ENCODE results near the gene S1PR5. TPM values are rescaled to one million over a fixed set of nuclear protein-coding genes. Genes with fewer than 3 reads are reported as not detected.

S1PR5 gene
- total and polyA plus RNA-seq, 10 of the 15 experiments (the other 5 are each of a cell fraction or from before 2014, with no cell fraction given), result 0.04 TPM; not detected in 9

GRCh38 chr19:10474962-10475451, 42.2 kb downstream of the S1PR5 start (continued):
- TF ChIP-seq SIN3A (IDR thresholded peaks at IDR 0.05; ENCODE audit: low read depth, low read length), result no peak
- TF ChIP-seq CREM (IDR thresholded peaks at IDR 0.05; ENCODE audit: low read depth), result no peak
- no peak for TF ChIP-seq RAD51 (IDR thresholded peaks at IDR 0.05)

GRCh38 chr19:10473192-10473591, 44.1 kb downstream of the S1PR5 start:
- no TSS peak for BruUV-seq (replicated peaks)
- CTCF ChIA-PET, result interaction anchor here (0.9 to 2.7 kb wide), 4 partner anchors 10 to 171 kb away, joined by 3 to 7 read pairs (median 4); no protein-coding TSS in a partner anchor

More at GRCh38 chr19:10473192-10473591, 44.1 kb downstream of the S1PR5 start:
- Histone ChIP-seq H3K9me3 (replicated peaks; ENCODE audit: control insufficient read depth, insufficient read depth, low read length) (no peaks in the 10 kb centered on the region), H3K36me3 (ENCODE audit: control insufficient read depth in 2 of 2, insufficient read depth in 2 of 2, low read length in 1 of 2) (no peaks in the 10 kb centered on the region), H3K79me2 (ENCODE audit: control insufficient read depth, insufficient read depth, low read length) (no peaks in the 10 kb centered on the region), H3K4me2 (ENCODE audit: control insufficient read depth, insufficient read depth) (no peak overlapping the region), H3K27me3 (replicated peaks in 1 of 2; ENCODE audit: control insufficient read depth in 2 of 2, insufficient read depth in 2 of 2, low read length in 1 of 2) (no peaks in the 10 kb centered on the region; a peak in 1 of 4 replicates), H3K27ac (ENCODE audit: control insufficient read depth, insufficient read depth) (no peak overlapping the region), H3K9ac (ENCODE audit: control insufficient read depth, insufficient read depth, low read length) (no peak overlapping the region), H2AFZ (ENCODE audit: control insufficient read depth, low read depth, low read length) (no peak overlapping the region), H3K4me1 (ENCODE audit: control insufficient read depth, insufficient read depth, low read length) (no peaks in the 10 kb centered on the region), H3K4me3 (no peak overlapping the region), H4K20me1 (ENCODE audit: control insufficient read depth, insufficient read depth) (no peaks in the 10 kb centered on the region)
- no peak for ATAC-seq
- TF ChIP-seq RUNX3 (IDR thresholded peaks at IDR 0.05; ENCODE audit: low read length) (no peak), ETV6 (conservative IDR thresholded peaks at IDR 0.05 in 1 of 2, IDR thresholded peaks at IDR 0.05 in 1 of 2; ENCODE audit: borderline replicate concordance in 1 of 2, low read depth in 1 of 2) (no peak), SUPT20H (IDR thresholded peaks at IDR 0.05; ENCODE audit: borderline replicate concordance, control insufficient read depth, low read depth, low read length) (no peak), BMI1 (IDR thresholded peaks at IDR 0.05; ENCODE audit: borderline replicate concordance) (no peak), HDGF (IDR thresholded peaks at IDR 0.05) (no peak), POLR2AphosphoS2 (IDR thresholded peaks at IDR 0.05; ENCODE audit: low read depth, low read length) (no peak), MYC (IDR thresholded peaks at IDR 0.05; ENCODE audit: insufficient read depth, insufficient read length, insufficient replicate concordance, low read length, severe bottlenecking) (no peak), POLR2AphosphoS5 (IDR thresholded peaks at IDR 0.05; ENCODE audit: low read length) (no peak), TCF7 (IDR thresholded peaks at IDR 0.05; ENCODE audit: borderline replicate concordance) (no peak), NFYB (IDR thresholded peaks at IDR 0.05; ENCODE audit: insufficient read depth, low read depth, low read length) (no peak), MAX (IDR thresholded peaks at IDR 0.05; ENCODE audit: low read depth, low read length) (no peak)
- ChIA-PET SMC1A (ENCODE audit: uncharacterized antibody, unreplicated experiment) (interaction anchor here (0.5 kb wide), 1 partner anchor 96 kb away, joined by 3 read pairs; the partner anchor contains the start of gene CDKN2D), POLR2A (no interaction called here), RAD21 (ENCODE audit: unreplicated experiment) (no interaction called here)
- in situ Hi-C loops (cut with MboI) (no loop called here), intact Hi-C loops (cut with micrococcal nuclease; ENCODE audit: unreplicated experiment) (no loop called here)
- no peak for FAIRE-seq
- 25% methylated on average over 5 of the region's 5 CpGs for WGBS (ENCODE audit: insufficient coverage, insufficient replicate concordance, low lambda C conversion rate, missing lambda C conversion rate)
- no peak for DNase-seq (ENCODE audit: low read depth, low spot score)

Measured in GM12878 (cell line).